ENCODE results near the gene RAB21. TPM values are rescaled to one million over a fixed set of nuclear protein-coding genes. Genes with fewer than 3 reads are reported as not detected.

RAB21 gene
- total and polyA plus RNA-seq, 8 donors: 45.8 to 77.7 (median 57.7) TPM

DNA sequence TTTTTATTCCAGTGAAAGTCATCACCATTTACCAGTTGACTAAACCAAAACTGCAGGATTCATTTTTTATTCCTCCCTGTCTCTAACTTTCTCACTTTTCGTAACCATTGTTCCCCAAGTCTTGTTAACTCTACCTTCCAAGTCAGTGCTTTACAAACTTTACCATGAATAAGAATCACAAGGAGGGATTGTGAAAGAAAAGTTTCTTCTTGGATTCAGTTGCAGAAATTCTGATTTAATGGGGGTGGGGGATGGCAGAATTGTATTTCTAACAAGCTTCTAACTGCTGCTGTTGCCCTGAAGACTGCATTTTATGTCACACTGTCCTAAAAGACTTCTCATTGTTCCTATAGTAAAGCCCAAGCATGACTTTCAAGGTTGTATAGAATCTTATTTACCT lies 5.0 kb upstream of the RAB21 start:
- Histone ChIP-seq H3K36me3 (no peaks in the 10 kb centered on the region), H3K4me1 (peaks cover 3 to 6% of the 10 kb centered on the region in 2 donors), H3K4me3 (no peak overlapping the region), H3K9me3 (no peaks in the 10 kb centered on the region), H3K27ac (no peak overlapping the region), H3K27me3 (peaks cover 0 to 8% of the 10 kb centered on the region in 2 donors)
- intact Hi-C loops (cut with DNase I): loop anchor here in 1 of 2 donors (10.0 kb wide), 1 partner anchor 335 kb away; no protein-coding TSS in a partner anchor
- no peak for ATAC-seq
- no peak for DNase-seq
- TF ChIP-seq, protein P1, sequence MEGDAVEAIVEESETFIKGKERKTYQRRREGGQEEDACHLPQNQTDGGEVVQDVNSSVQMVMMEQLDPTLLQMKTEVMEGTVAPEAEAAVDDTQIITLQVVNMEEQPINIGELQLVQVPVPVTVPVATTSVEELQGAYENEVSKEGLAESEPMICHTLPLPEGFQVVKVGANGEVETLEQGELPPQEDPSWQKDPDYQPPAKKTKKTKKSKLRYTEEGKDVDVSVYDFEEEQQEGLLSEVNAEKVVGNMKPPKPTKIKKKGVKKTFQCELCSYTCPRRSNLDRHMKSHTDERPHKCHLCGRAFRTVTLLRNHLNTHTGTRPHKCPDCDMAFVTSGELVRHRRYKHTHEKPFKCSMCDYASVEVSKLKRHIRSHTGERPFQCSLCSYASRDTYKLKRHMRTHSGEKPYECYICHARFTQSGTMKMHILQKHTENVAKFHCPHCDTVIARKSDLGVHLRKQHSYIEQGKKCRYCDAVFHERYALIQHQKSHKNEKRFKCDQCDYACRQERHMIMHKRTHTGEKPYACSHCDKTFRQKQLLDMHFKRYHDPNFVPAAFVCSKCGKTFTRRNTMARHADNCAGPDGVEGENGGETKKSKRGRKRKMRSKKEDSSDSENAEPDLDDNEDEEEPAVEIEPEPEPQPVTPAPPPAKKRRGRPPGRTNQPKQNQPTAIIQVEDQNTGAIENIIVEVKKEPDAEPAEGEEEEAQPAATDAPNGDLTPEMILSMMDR (IDR thresholded peaks at IDR 0.05): no peak

DNA sequence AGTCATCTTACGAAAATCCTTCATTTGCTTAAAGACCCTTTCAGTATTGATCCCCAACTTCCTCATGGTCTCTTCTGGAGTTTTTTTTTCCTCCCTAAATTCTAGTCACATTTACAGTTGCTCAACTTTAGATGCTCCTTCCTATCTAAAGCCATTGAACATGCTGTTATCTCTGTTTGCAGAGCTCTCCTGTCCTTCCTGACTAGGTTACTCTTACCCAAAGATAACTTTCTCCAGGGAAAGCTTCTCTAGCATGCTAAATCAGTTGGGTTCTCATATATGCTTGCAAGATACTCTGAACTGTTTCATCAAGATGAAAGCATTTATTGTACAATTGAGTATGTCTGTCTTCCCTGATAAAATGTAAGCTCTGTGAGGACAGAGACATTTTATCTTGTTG lies 1.8 kb upstream of the RAB21 start:
- Histone ChIP-seq H3K4me1 (peaks cover 5 to 28% of the 10 kb centered on the region in 2 donors), H3K36me3 (peaks cover 0 to 9% of the 10 kb centered on the region in 2 donors), H3K27me3 (peaks cover 0 to 8% of the 10 kb centered on the region in 2 donors), H3K27ac (no peak overlapping the region), H3K4me3 (no peak overlapping the region), H3K9me3 (no peaks in the 10 kb centered on the region)
- intact Hi-C loops (cut with DNase I): no loop called here
- DNase-seq: no peak
- TF ChIP-seq, protein P1 (IDR thresholded peaks at IDR 0.05): no peak
- no peak for ATAC-seq

DNA sequence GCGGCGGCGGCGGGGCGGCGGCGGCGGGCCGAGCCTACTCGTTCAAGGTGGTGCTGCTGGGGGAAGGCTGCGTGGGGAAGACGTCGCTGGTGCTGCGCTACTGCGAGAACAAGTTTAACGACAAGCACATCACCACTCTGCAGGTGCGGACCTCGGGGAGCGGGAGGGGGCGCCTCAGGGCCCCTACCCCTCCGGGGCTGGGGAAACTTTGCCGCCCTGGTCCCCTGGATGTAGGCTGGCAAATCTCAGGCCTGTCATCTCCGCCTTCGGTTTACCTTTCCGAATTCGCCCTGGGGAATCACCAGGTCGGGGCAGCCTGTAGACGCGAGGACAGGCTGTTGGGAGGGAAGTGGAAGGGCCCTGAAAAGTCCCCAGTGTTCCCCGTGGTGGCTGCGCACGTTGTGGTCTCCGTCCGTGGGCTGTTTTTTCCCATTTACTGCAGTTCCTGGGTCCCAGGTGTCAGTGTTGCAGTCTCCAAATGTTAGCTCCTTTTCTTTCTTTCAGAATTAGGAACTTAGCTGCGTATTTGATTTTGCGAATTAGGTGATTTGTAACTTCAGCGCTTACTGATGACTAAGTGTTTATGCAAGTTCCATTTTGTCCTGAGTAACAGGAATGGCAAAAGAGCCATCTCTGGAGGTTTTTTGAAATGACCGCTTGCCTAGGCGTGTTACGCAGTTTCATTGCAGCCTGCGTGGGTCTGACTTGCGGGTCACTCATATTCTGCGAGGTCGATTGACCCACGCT lies 656 bp downstream of the RAB21 start:
- Histone ChIP-seq H3K4me1 (peaks cover 5 to 39% of the 10 kb centered on the region in 2 donors), H3K9me3 (peaks cover 0 to 23% of the 10 kb centered on the region in 2 donors), H3K36me3 (peaks cover 0 to 33% of the 10 kb centered on the region in 2 donors), H3K27ac (peak overlapping the region; percentile 94 to 96), H3K4me3 (peak overlapping the region; percentile 67 to 91), H3K27me3 (peaks cover 0 to 8% of the 10 kb centered on the region in 2 donors)
- DNase-seq (peak in 3 of 4 donors; percentile 41 to 49 (median 46)), ATAC-seq (peak; percentile 52)
- intact Hi-C loops (cut with DNase I): no loop called here
- TF ChIP-seq, protein P1 (IDR thresholded peaks at IDR 0.05): no peak

DNA sequence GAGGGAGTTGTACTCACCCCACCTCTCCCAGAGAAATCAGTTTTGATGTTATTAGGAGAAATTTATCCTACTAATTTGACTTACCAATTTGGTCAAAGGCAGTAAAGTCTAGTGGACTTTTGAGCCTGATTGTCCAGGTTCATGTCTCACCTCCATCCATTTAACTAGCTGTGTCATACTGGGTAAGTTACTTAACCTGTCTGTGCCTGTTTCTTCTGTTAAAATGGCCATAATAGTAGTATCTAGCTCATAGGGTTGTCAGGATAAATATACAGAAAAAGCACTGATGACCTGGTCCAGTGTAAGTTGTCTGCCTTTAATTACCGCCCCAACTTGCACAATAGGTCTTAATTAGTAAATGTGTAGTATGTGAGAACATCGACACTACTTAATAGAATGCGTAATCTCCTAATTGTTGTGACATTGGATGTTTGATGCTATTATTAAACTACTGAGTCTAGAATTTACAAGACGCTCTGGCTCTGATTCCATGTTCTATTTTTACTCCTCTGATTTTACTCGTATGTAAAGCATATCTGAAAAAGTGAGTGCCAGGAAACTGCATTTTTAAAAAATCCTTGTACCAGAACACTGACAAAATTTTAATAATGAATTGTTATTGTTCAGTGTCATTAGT lies 1.5 kb downstream of the RAB21 start:
- peaks cover 0 to 8% of the 10 kb centered on the region in 2 donors for H3K27me3 ChIP-seq
- TF ChIP-seq, protein P1 (IDR thresholded peaks at IDR 0.05): no peak
- peaks cover 0 to 32% of the 10 kb centered on the region in 2 donors for H3K9me3 ChIP-seq
- peaks cover 5 to 39% of the 10 kb centered on the region in 2 donors for H3K4me1 ChIP-seq
- DNase-seq (peak in 2 of 4 donors; percentile 10 to 24), ATAC-seq (no peak)
- H3K27ac ChIP-seq: peak overlapping the region; percentile 94 to 96
- intact Hi-C loops (cut with DNase I): no loop called here
- peaks cover 0 to 42% of the 10 kb centered on the region in 2 donors for H3K36me3 ChIP-seq
- H3K4me3 ChIP-seq: peak overlapping the region; percentile 67 to 91

DNA sequence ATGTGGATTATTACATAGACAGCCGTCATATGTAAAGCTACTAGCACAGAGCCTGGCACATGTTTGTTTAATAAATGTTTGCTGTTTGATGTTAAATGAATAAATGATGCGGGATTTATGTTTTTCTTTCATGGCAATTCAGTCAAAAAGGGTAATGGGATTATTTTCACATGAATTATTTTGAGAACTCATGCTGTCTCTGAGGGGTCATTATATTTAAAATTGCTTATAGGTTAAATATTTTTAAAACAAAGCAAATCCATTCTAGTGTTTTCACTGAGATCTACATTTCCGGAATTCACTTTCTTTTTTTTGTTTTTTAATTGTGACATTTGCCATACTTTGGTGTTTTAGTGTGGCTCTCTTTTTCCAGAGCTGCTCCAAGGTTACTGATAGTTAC lies 5.3 kb downstream of the RAB21 start:
- Histone ChIP-seq H3K27ac (no peak overlapping the region), H3K36me3 (peaks cover 0 to 47% of the 10 kb centered on the region in 2 donors), H3K4me3 (no peak overlapping the region), H3K4me1 (peaks cover 5 to 46% of the 10 kb centered on the region in 2 donors), H3K27me3 (no peaks in the 10 kb centered on the region), H3K9me3 (peaks cover 0 to 41% of the 10 kb centered on the region in 2 donors)
- ATAC-seq: no peak
- DNase-seq: no peak
- intact Hi-C loops (cut with DNase I): no loop called here
- TF ChIP-seq, protein P1 (IDR thresholded peaks at IDR 0.05): no peak

Measured in left lung (tissue), 10 donors.